ENCODE measurements around the gene GMPPA.

GRCh38 chr2:219507581-219508443, 9.1 kb downstream of the GMPPA start:
- TF ChIP-seq, protein P1, sequence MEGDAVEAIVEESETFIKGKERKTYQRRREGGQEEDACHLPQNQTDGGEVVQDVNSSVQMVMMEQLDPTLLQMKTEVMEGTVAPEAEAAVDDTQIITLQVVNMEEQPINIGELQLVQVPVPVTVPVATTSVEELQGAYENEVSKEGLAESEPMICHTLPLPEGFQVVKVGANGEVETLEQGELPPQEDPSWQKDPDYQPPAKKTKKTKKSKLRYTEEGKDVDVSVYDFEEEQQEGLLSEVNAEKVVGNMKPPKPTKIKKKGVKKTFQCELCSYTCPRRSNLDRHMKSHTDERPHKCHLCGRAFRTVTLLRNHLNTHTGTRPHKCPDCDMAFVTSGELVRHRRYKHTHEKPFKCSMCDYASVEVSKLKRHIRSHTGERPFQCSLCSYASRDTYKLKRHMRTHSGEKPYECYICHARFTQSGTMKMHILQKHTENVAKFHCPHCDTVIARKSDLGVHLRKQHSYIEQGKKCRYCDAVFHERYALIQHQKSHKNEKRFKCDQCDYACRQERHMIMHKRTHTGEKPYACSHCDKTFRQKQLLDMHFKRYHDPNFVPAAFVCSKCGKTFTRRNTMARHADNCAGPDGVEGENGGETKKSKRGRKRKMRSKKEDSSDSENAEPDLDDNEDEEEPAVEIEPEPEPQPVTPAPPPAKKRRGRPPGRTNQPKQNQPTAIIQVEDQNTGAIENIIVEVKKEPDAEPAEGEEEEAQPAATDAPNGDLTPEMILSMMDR (IDR thresholded peaks at IDR 0.05) = no peak
- no peak for TF ChIP-seq POLR2A (IDR thresholded peaks at IDR 0.05)

Measured in thyroid gland (tissue), 4 donors.